HepG2 (cell line): ENCODE measurements around the gene TMX3. TPM values are rescaled to one million over a fixed set of nuclear protein-coding genes. Genes with fewer than 3 reads are reported as not detected.

Experiments used
- ARID2 ChIP-seq: sonication (generic); formaldehyde crosslinking; IDR thresholded peaks from 2 replicates; pipeline ENCODE4 v1.8.1; 2022; ENCODE audit warnings: mild to moderate bottlenecking, missing genetic modification reagents, borderline replicate concordance
- BRCA1 ChIP-seq: sonication (generic); formaldehyde crosslinking; IDR thresholded peaks from 2 replicates; pipeline ENCODE4 v1.4.0; 2020; ENCODE audit warnings: missing genetic modification reagents
- CREB1 ChIP-seq, 2 experiments: fragments of 450-650 bp in 1 of 2; IDR thresholded peaks; 2 replicates each; pipeline ENCODE4 v1.6.1; 2016 to 2017; ENCODE audit warnings: control low read depth in 1 of 2, mild to moderate bottlenecking in 1 of 2, missing compliant biosample characterization in 1 of 2, missing genetic modification characterization in 1 of 2
- GATAD1 ChIP-seq: IDR thresholded peaks from 2 replicates; pipeline ENCODE4 v1.6.1; 2016; ENCODE audit warnings: missing genetic modification reagents, missing compliant biosample characterization
- HCFC1 ChIP-seq: fragments of 150-350 bp; IDR thresholded peaks from 2 replicates; pipeline ENCODE4 v1.6.1; 2014; ENCODE audit warnings: low read depth, low read length
- KDM4B ChIP-seq: sonication (generic); formaldehyde crosslinking; IDR thresholded peaks from 2 replicates; pipeline ENCODE4 v1.4.0; 2020; ENCODE audit warnings: missing genetic modification reagents
- KDM5B ChIP-seq: sonication (generic); formaldehyde crosslinking; IDR thresholded peaks from 2 replicates; pipeline ENCODE4 v1.4.0; 2020; ENCODE audit warnings: missing genetic modification reagents, mild to moderate bottlenecking, borderline replicate concordance
- KLF13 ChIP-seq: sonication (generic); formaldehyde crosslinking; IDR thresholded peaks from 2 replicates; pipeline ENCODE4 v1.4.0; 2020; ENCODE audit warnings: mild to moderate bottlenecking, missing genetic modification reagents
- NCOA1 ChIP-seq: sonication (generic); formaldehyde crosslinking; IDR thresholded peaks from 2 replicates; pipeline ENCODE4 v1.9.0; 2021; ENCODE audit warnings: missing genetic modification reagents
- NFIC ChIP-seq: IDR thresholded peaks from 2 replicates; pipeline ENCODE4 v1.6.1; 2012; ENCODE audit warnings: mild to moderate bottlenecking, low read length, inconsistent platforms
- NFKB2 ChIP-seq: sonication (generic); formaldehyde crosslinking; IDR thresholded peaks from 2 replicates; pipeline ENCODE4 v1.4.0; 2020; ENCODE audit warnings: missing genetic modification reagents, borderline replicate concordance
- NFKBIZ ChIP-seq: IDR thresholded peaks from 2 replicates; pipeline ENCODE4 v1.6.1; 2018; ENCODE audit warnings: missing genetic modification reagents, missing compliant biosample characterization
- PRPF4 ChIP-seq: fragments of 200-400 bp; formaldehyde crosslinking; IDR thresholded peaks from 2 replicates; pipeline ENCODE4 v1.6.1; 2016; ENCODE audit warnings: low read length, low read depth; ENCODE audit not compliant: poor library complexity, severe bottlenecking
- RAD21 ChIP-seq: fragments of 450-650 bp; formaldehyde crosslinking; IDR thresholded peaks from 2 replicates; pipeline ENCODE4 v1.5.0; 2020; ENCODE audit warnings: mild to moderate bottlenecking
- RELA ChIP-seq: sonication (generic); formaldehyde crosslinking; IDR thresholded peaks from 2 replicates; pipeline ENCODE4 v1.4.0; 2020; ENCODE audit warnings: missing genetic modification reagents
- REXO4 ChIP-seq: sonication (generic); formaldehyde crosslinking; IDR thresholded peaks from 2 replicates; pipeline ENCODE4 v1.8.0; 2022; ENCODE audit warnings: missing genetic modification reagents, mild to moderate bottlenecking, borderline replicate concordance
- SAP130 ChIP-seq: IDR thresholded peaks from 2 replicates; pipeline ENCODE4 v1.6.1; 2016; ENCODE audit warnings: low read depth
- STAT5B ChIP-seq: sonication (generic); formaldehyde crosslinking; IDR thresholded peaks from 2 replicates; pipeline ENCODE4 v1.4.0; 2020; ENCODE audit warnings: missing genetic modification reagents
- TCF12 ChIP-seq, 2 experiments: fragments of 450-650 bp in 1 of 2; sonication (generic) in 1 of 2; formaldehyde crosslinking in 1 of 2; IDR thresholded peaks; 2 replicates each; pipeline versions ENCODE4 v1.6.1 to v1.8.0; 2017 to 2022; ENCODE audit warnings: antibody characterized with exemption in 1 of 2, mild to moderate bottlenecking in 1 of 2, missing genetic modification reagents in 1 of 2, moderate library complexity in 1 of 2
- ZBTB3 ChIP-seq: sonication (generic); formaldehyde crosslinking; IDR thresholded peaks from 2 replicates; pipeline ENCODE4 v1.4.0; 2020; ENCODE audit warnings: low read depth, mild to moderate bottlenecking, moderate library complexity, missing genetic modification reagents, borderline replicate concordance
- ZBTB7A ChIP-seq: sonication (generic); formaldehyde crosslinking; IDR thresholded peaks from 2 replicates; pipeline ENCODE4 v1.8.0; 2022; ENCODE audit warnings: mild to moderate bottlenecking, missing genetic modification reagents
- ZFY ChIP-seq: sonication (generic); formaldehyde crosslinking; IDR thresholded peaks from 2 replicates; pipeline ENCODE4 v1.4.0; 2020; ENCODE audit warnings: missing genetic modification reagents
- ZNF382 ChIP-seq: sonication (generic); formaldehyde crosslinking; IDR thresholded peaks from 2 replicates; pipeline ENCODE4 v1.5.0; 2020; ENCODE audit warnings: missing genetic modification reagents, mild to moderate bottlenecking, borderline replicate concordance
- ZNF614 ChIP-seq: IDR thresholded peaks from 2 replicates; pipeline ENCODE4 v1.6.1; 2018; ENCODE audit warnings: missing biosample characterization, missing genetic modification reagents, inconsistent platforms, borderline replicate concordance
- ZNF674 ChIP-seq: sonication (generic); formaldehyde crosslinking; IDR thresholded peaks from 2 replicates; pipeline ENCODE4 v1.5.0; 2020; ENCODE audit warnings: low read depth, mild to moderate bottlenecking, missing genetic modification reagents
- ZNF678 ChIP-seq: sonication (generic); formaldehyde crosslinking; IDR thresholded peaks from 2 replicates; pipeline ENCODE4 v1.4.0; 2020; ENCODE audit warnings: mild to moderate bottlenecking, missing genetic modification reagents
- ZNF775 ChIP-seq: sonication (generic); formaldehyde crosslinking; IDR thresholded peaks from 2 replicates; pipeline ENCODE4 v1.4.0; 2020; ENCODE audit warnings: missing genetic modification reagents, mild to moderate bottlenecking, moderate library complexity, borderline replicate concordance
- polyA plus RNA-seq, 8 experiments: library from polyadenylated mRNA; depleted of rRNA in 3 of 8; stranded (reverse) in 7 of 8; unstranded in 1 of 8; fragments of >200 nt; fragmentation: Illumina TruSeq in 4 of 8; extraction: Trizol in 4 of 8; gene quantifications; 2 replicates each; pipeline versions ENCODE4 v1.2.1 to v1.2.3, GENCODE V29; 2011 to 2016; ENCODE audit warnings: low read depth in 4 of 8, missing spikeins in 1 of 8, mixed read lengths in 1 of 8; ENCODE audit not compliant: insufficient read depth in 1 of 8
- total RNA-seq, 5 experiments: library from RNA; depleted of rRNA; stranded (reverse); fragments of >200 nt; fragmentation: Illumina TruSeq; extraction: Trizol; gene quantifications; 2 replicates each; pipeline ENCODE4 v1.2.3, GENCODE V29; 2016; ENCODE audit warnings: low read depth in 1 of 5
- TF ChIP-seq, protein P1 (sequence below): IDR thresholded peaks from 2 replicates; pipeline ENCODE4 v1.6.1; 2016; ENCODE audit warnings: low read depth
- TF ChIP-seq, protein P2 (sequence below): sonication (generic); formaldehyde crosslinking; IDR thresholded peaks from 2 replicates; pipeline ENCODE4 v1.4.0; 2020; ENCODE audit warnings: missing genetic modification reagents, borderline replicate concordance

TMX3 gene
- total and polyA plus RNA-seq, 2 of the 13 experiments (the other 11 are each of a cell fraction or from before 2014, with no cell fraction given): 12.9 to 25.0 TPM

DNA sequence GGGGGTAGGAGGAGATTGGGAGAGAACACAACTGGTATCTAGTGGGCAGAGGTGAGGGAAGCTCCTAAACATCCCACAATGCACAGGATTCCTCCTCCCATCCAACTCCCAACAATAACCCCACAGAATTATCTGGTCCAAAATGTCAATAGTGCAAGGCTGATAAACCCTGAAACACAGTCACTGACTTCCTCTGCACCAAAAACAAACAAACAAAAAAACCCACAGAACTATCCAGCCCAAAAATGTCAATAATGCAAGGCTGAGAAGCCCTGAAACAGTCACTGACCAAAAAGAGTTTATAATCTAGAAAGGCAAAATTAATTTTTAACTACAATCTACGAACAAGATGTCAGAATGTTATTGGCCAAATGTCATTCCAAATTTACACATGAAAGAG is 9.8 kb downstream of the TMX3 start (continued):
- TF ChIP-seq HCFC1 (no peak), ZNF775 (CRISPR knock-in tag) (no peak), ZNF674 (CRISPR knock-in tag) (no peak), GATAD1 (CRISPR knock-in tag) (no peak), REXO4 (CRISPR knock-in tag) (no peak), SAP130 (CRISPR knock-in tag) (peak; percentile 48), ZNF382 (CRISPR knock-in tag) (no peak), CREB1 (IDR thresholded peaks at IDR 0.05) (no peak), CREB1 (CRISPR knock-in tag; IDR thresholded peaks at IDR 0.05) (0 out of 2 replicates have a peak, but pooled peaks have one; percentile 30), NCOA1 (CRISPR knock-in tag) (no peak), ARID2 (CRISPR knock-in tag) (no peak), KDM5B (no peak), NFIC (no peak), NFKBIZ (CRISPR knock-in tag) (no peak), ZNF678 (CRISPR knock-in tag) (no peak), PRPF4 (no peak), ZFY (no peak), STAT5B (CRISPR knock-in tag) (no peak), ZBTB3 (CRISPR knock-in tag) (no peak), NFKB2 (CRISPR knock-in tag) (no peak), ZNF614 (CRISPR knock-in tag) (0 out of 2 replicates have a peak, but pooled peaks have one; percentile 41), BRCA1 (no peak), RELA (CRISPR knock-in tag) (no peak), TCF12 (IDR thresholded peaks at IDR 0.05) (no peak), TCF12 (CRISPR knock-in tag; IDR thresholded peaks at IDR 0.05) (no peak), KLF13 (CRISPR knock-in tag) (no peak), ZBTB7A (CRISPR knock-in tag) (no peak), KDM4B (CRISPR knock-in tag) (no peak), RAD21 (CRISPR knock-in tag) (no peak)
- TF ChIP-seq, protein P1, sequence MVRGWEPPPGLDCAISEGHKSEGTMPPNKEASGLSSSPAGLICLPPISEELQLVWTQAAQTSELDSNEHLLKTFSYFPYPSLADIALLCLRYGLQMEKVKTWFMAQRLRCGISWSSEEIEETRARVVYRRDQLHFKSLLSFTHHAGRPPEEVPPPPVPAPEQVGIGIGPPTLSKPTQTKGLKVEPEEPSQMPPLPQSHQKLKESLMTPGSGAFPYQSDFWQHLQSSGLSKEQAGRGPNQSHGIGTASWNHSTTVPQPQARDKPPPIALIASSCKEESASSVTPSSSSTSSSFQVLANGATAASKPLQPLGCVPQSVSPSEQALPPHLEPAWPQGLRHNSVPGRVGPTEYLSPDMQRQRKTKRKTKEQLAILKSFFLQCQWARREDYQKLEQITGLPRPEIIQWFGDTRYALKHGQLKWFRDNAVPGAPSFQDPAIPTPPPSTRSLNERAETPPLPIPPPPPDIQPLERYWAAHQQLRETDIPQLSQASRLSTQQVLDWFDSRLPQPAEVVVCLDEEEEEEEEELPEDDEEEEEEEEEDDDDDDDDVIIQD: peak; percentile 31; the same call in 1 of the 2 replicates
- TF ChIP-seq, protein P2, sequence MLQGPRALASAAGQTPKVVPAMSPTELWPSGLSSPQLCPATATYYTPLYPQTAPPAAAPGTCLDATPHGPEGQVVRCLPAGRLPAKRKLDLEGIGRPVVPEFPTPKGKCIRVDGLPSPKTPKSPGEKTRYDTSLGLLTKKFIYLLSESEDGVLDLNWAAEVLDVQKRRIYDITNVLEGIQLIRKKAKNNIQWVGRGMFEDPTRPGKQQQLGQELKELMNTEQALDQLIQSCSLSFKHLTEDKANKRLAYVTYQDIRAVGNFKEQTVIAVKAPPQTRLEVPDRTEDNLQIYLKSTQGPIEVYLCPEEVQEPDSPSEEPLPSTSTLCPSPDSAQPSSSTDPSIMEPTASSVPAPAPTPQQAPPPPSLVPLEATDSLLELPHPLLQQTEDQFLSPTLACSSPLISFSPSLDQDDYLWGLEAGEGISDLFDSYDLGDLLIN (CRISPR knock-in tag): no peak
